Smooth muscle cell (in vitro differentiated cells): ENCODE results near the gene SGK1. TPM values are rescaled to one million over a fixed set of nuclear protein-coding genes. Genes with fewer than 3 reads are reported as not detected.
"Not testable (repeated sequence)": the region's sequence is repeated elsewhere in the genome, so short reads cannot be mapped to it uniquely, and the experiment has no call there.

Experiments
- DNase-seq: peaks from one replicate; lab custom pipeline; 2025; ENCODE audit not compliant: unreplicated experiment; lab: John Stamatoyannopoulos, UW
- H2AFZ ChIP-seq: fragments of 200-600 bp; sonication (generic); 2 replicates; pipeline ENCODE4 v1.6.0; 2016; ENCODE audit warnings: antibody characterized with exemption, low read depth, mild to moderate bottlenecking
- H3F3A ChIP-seq: fragments of 200-600 bp; sonication (generic); 2 replicates; pipeline ENCODE4 v1.6.0; 2017; ENCODE audit warnings: antibody characterized with exemption, low read depth
- H3K27ac ChIP-seq: fragments of 200-600 bp; sonication (generic); 2 replicates; pipeline ENCODE4 v1.5.1; 2016; ENCODE audit warnings: low read depth, mild to moderate bottlenecking
- H3K27me3 ChIP-seq: fragments of 200-600 bp; sonication (generic); 2 replicates; pipeline ENCODE4 v1.6.1; 2016; ENCODE audit warnings: low read depth, mild to moderate bottlenecking
- H3K36me3 ChIP-seq: fragments of 200-600 bp; sonication (generic); 2 replicates; pipeline ENCODE4 v1.5.1; 2016; ENCODE audit warnings: low read depth
- H3K4me1 ChIP-seq: fragments of 200-600 bp; sonication (generic); 2 replicates; pipeline ENCODE4 v1.5.1; 2016; ENCODE audit warnings: low read depth
- H3K4me2 ChIP-seq: fragments of 200-600 bp; sonication (generic); 2 replicates; pipeline ENCODE4 v1.6.0; 2016; ENCODE audit warnings: mild to moderate bottlenecking
- H3K4me3 ChIP-seq: fragments of 200-600 bp; sonication (generic); 2 replicates; pipeline ENCODE4 v1.5.1; 2016; ENCODE audit warnings: mild to moderate bottlenecking
- H3K79me2 ChIP-seq: fragments of 200-600 bp; sonication (generic); 2 replicates; pipeline ENCODE4 v1.6.0; 2016; ENCODE audit warnings: low read depth, mild to moderate bottlenecking
- H3K9ac ChIP-seq: fragments of 200-600 bp; sonication (generic); 2 replicates; pipeline ENCODE4 v1.6.0; 2016; ENCODE audit warnings: low read depth
- H3K9me3 ChIP-seq: fragments of 200-600 bp; sonication (generic); replicated peaks from 2 replicates; pipeline ENCODE4 v1.5.1; 2016; ENCODE audit warnings: low read depth
- H4K20me1 ChIP-seq: fragments of 200-600 bp; sonication (generic); 2 replicates; pipeline ENCODE4 v1.6.0; 2016; ENCODE audit warnings: low read depth
- CTCF ChIP-seq: fragments of 200-600 bp; sonication (generic); IDR thresholded peaks from 2 replicates; pipeline ENCODE4 v1.5.1; 2017; ENCODE audit warnings: borderline replicate concordance, mild to moderate bottlenecking, antibody characterized with exemption; ENCODE audit not compliant: insufficient read depth, poor library complexity, severe bottlenecking
- WGBS: methylation state at CpG from one replicate; pipeline ENCODE4 v1.1.7; 2016; ENCODE audit warnings: low lambda C conversion rate; 5-methylcytosine and 5-hydroxymethylcytosine counted together
- polyA plus RNA-seq: library from polyadenylated mRNA; unstranded; fragments of >200 nt; fragmentation: Nextera tagmentation; extraction: Ambion mirVana; gene quantifications from 2 replicates; pipeline ENCODE4 v1.2.1, GENCODE V29; 2016
- total RNA-seq: library from RNA; depleted of rRNA; stranded (reverse); fragments of >200 nt; gene quantifications from 2 replicates; pipeline ENCODE4 v1.2.3, GENCODE V29; 2014

Gene SGK1
- total and polyA plus RNA-seq, 2 experiments from 2014 or later = 18.9 to 109 TPM

GRCh38 chr6:134198093-134198492 is 119.8 kb downstream of the SGK1 start:
- Histone ChIP-seq H2AFZ (peak overlapping the region; percentile 0), H3K9me3 (no peaks in the 10 kb centered on the region), H3K4me3 (no peak overlapping the region), H4K20me1 (no peaks in the 10 kb centered on the region), H3K4me2 (no peak overlapping the region), H3K27me3 (no peaks in the 10 kb centered on the region), H3K27ac (peak overlapping the region; percentile 19), H3K4me1 (peaks cover 9% of the 10 kb centered on the region), H3K36me3 (no peaks in the 10 kb centered on the region), H3F3A (peaks cover 3% of the 10 kb centered on the region), H3K9ac (no peak overlapping the region), H3K79me2 (no peaks in the 10 kb centered on the region)
- no peak for DNase-seq
- no peak for TF ChIP-seq CTCF
- 33% methylated on average over 3 of the region's 3 CpGs for WGBS

GRCh38 chr6:134197685-134198084 is 120.2 kb downstream of the SGK1 start:
- not testable (repeated sequence) for H3K9ac ChIP-seq, H3K36me3 ChIP-seq, H3K4me3 ChIP-seq, H3K27me3 ChIP-seq, H4K20me1 ChIP-seq, H3K9me3 ChIP-seq, H3F3A ChIP-seq, H3K4me2 ChIP-seq, DNase-seq, H3K79me2 ChIP-seq, H3K4me1 ChIP-seq
- Histone ChIP-seq H3K27ac (peak overlapping the region; percentile 19), H2AFZ (peak overlapping the region; percentile 0)
- WGBS = 98% methylated on average over 6 of the region's 6 CpGs

- no peaks in the 10 kb centered on the region for H3K79me2 ChIP-seq
- peaks cover 9% of the 10 kb centered on the region for H3K4me1 ChIP-seq
- no peak overlapping the region for H3K27ac ChIP-seq
- no peak overlapping the region for H3K4me2 ChIP-seq
- no peak for TF ChIP-seq CTCF
- WGBS = 80% methylated on average over 11 of the region's 11 CpGs
- DNase-seq = no peak
- H2AFZ ChIP-seq = no peak overlapping the region
- H4K20me1 ChIP-seq = no peaks in the 10 kb centered on the region
- H3K27me3 ChIP-seq = no peaks in the 10 kb centered on the region
- no peak overlapping the region for H3K9ac ChIP-seq
- H3K36me3 ChIP-seq = no peaks in the 10 kb centered on the region
- no peak overlapping the region for H3K4me3 ChIP-seq
- H3F3A ChIP-seq = peaks cover 3% of the 10 kb centered on the region
- no peaks in the 10 kb centered on the region for H3K9me3 ChIP-seq
Measured at GRCh38 chr6:134196568-134197193, 121.2 kb downstream of the SGK1 start.

GRCh38 chr6:134195985-134196384 is 121.9 kb downstream of the SGK1 start:
- Histone ChIP-seq H3K79me2 (no peaks in the 10 kb centered on the region), H3K9me3 (no peaks in the 10 kb centered on the region), H3K27me3 (no peaks in the 10 kb centered on the region), H3K9ac (no peak overlapping the region), H3F3A (peaks cover 3% of the 10 kb centered on the region), H3K36me3 (no peaks in the 10 kb centered on the region), H3K4me3 (no peak overlapping the region), H4K20me1 (no peaks in the 10 kb centered on the region), H3K4me1 (peaks cover 9% of the 10 kb centered on the region), H2AFZ (no peak overlapping the region), H3K4me2 (no peak overlapping the region), H3K27ac (no peak overlapping the region)
- DNase-seq = no peak
- no peak for TF ChIP-seq CTCF
- 81% methylated on average over 3 of the region's 3 CpGs for WGBS
